Suprapubic skin (tissue), 4 donors: Measurements from ENCODE around the gene CABLES1.

Experiments used
- EP300 ChIP-seq: sonication (generic); formaldehyde crosslinking; IDR thresholded peaks from one replicate; pipeline ENCODE4 v1.6.1; 2017; ENCODE audit warnings: antibody characterized with exemption
- POLR2A ChIP-seq, 2 donors: fragments of 450-650 bp; IDR thresholded peaks; one replicate each; pipeline ENCODE4 v1.6.1; 2017; ENCODE audit warnings: antibody characterized with exemption in 2 of 2, mild to moderate bottlenecking in 2 of 2, moderate library complexity in 2 of 2
- POLR2AphosphoS5 ChIP-seq, 3 donors: sonication (generic); formaldehyde crosslinking; IDR thresholded peaks; one replicate each; pipeline ENCODE4 v1.6.1; 2017; ENCODE audit warnings: antibody characterized with exemption in 3 of 3
- TF ChIP-seq, protein P1 (sequence below), 2 donors: fragments of 200-600 bp in 1 of 2; fragments of 450-650 bp in 1 of 2; sonication (generic) in 1 of 2; IDR thresholded peaks; one replicate each; pipeline ENCODE4 v1.5.1; 2016 to 2019; ENCODE audit warnings: antibody characterized with exemption in 2 of 2, mild to moderate bottlenecking in 1 of 2, moderate library complexity in 1 of 2

- TF ChIP-seq, protein P1, sequence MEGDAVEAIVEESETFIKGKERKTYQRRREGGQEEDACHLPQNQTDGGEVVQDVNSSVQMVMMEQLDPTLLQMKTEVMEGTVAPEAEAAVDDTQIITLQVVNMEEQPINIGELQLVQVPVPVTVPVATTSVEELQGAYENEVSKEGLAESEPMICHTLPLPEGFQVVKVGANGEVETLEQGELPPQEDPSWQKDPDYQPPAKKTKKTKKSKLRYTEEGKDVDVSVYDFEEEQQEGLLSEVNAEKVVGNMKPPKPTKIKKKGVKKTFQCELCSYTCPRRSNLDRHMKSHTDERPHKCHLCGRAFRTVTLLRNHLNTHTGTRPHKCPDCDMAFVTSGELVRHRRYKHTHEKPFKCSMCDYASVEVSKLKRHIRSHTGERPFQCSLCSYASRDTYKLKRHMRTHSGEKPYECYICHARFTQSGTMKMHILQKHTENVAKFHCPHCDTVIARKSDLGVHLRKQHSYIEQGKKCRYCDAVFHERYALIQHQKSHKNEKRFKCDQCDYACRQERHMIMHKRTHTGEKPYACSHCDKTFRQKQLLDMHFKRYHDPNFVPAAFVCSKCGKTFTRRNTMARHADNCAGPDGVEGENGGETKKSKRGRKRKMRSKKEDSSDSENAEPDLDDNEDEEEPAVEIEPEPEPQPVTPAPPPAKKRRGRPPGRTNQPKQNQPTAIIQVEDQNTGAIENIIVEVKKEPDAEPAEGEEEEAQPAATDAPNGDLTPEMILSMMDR (IDR thresholded peaks at IDR 0.05) = no peak
- TF ChIP-seq EP300 = no peak
- no peak for TF ChIP-seq POLR2A (IDR thresholded peaks at IDR 0.05)
- no peak for TF ChIP-seq POLR2AphosphoS5 (IDR thresholded peaks at IDR 0.05)
These were observed 55.9 kb downstream of the CABLES1 start for GRCh38 chr18:23191232-23191631.
